ENCODE measurements around the gene DIDO1.

GRCh38 chr20:62962891-62963613 lies 36.7 kb upstream of the DIDO1 start:
- TF ChIP-seq CTCF (IDR thresholded peaks at IDR 0.05; ENCODE audit: low read depth, low read length) (no peak), EZH2phosphoT487 (IDR thresholded peaks at IDR 0.05; ENCODE audit: low read depth) (no peak)
